ENCODE data around the gene POLD4. TPM values are rescaled to one million over a fixed set of nuclear protein-coding genes. Genes with fewer than 3 reads are reported as not detected.

The POLD4 gene
- total RNA-seq, 2 donors from 2014 or later: 40.7 to 47.6 TPM

GRCh38 chr11:67364783-67365722 is 11.7 kb upstream of the POLD4 start:
- H3K9me3 Mint-ChIP-seq: no peaks in the 10 kb centered on the region
- no peaks in the 10 kb centered on the region for H3K9me3 ChIP-seq (ENCODE audit: control insufficient read depth, low read length)
- H3K27ac Mint-ChIP-seq: no peak overlapping the region
- H3K4me1 Mint-ChIP-seq: peaks cover 11% of the 10 kb centered on the region
- WGBS, 2 experiments (ENCODE audit: insufficient coverage in 1 of 2, insufficient read length in 1 of 2): 90 to 92% methylated on average over 14 to 24 of the region's 24 CpGs
- no peak overlapping the region for H3K4me3 ChIP-seq (ENCODE audit: low read length)
- H3K9ac ChIP-seq (ENCODE audit: extremely low read depth, low read length, poor library complexity, severe bottlenecking): no peak overlapping the region
- H3K27me3 Mint-ChIP-seq (ENCODE audit: insufficient read depth): peaks cover 48% of the 10 kb centered on the region
- peaks cover 2% of the 10 kb centered on the region for H3K36me3 Mint-ChIP-seq (ENCODE audit: low read depth)
- no peaks in the 10 kb centered on the region for H3K4me1 ChIP-seq (ENCODE audit: control insufficient read depth, insufficient read depth, low read length)
- no peak for DNase-seq
- TF ChIP-seq CTCF (conservative IDR thresholded peaks at IDR 0.05): no peak
- H3K27ac ChIP-seq (ENCODE audit: low read depth, low read length): no peak overlapping the region
- no peaks in the 10 kb centered on the region for H3K36me3 ChIP-seq (ENCODE audit: control insufficient read depth, insufficient read depth, low read length)
- H3K27me3 ChIP-seq (ENCODE audit: control insufficient read depth, insufficient read depth, low read length, poor library complexity, severe bottlenecking): no peaks in the 10 kb centered on the region
- H3K4me3 Mint-ChIP-seq: no peak overlapping the region

DNA sequence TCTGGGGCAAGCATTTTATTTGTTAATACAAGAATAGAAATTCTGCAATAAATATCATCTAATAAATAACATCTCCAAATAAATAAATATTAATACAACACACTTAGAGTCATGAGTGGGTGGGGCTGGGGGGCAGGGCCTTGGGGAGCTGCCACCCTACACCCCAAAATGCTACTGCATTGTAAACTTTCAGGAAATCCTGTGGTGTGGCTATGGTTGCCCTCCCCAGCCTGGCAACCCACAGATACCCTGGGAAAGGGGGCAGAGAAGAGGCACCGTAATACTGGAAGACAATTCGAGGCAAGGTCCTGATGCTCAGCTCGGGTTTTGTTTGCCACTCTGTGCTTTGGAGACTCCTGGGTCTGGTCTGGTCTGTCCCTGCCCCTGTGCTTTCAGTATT is 10.8 kb upstream of the POLD4 start:
- DNase-seq: no peak
- 91 to 100% methylated on average over 3 of the region's 3 CpGs for WGBS, 2 experiments (ENCODE audit: insufficient coverage in 1 of 2, insufficient read length in 1 of 2)
- H3K4me3 Mint-ChIP-seq: no peak overlapping the region
- H3K27me3 Mint-ChIP-seq (ENCODE audit: insufficient read depth): peaks cover 42% of the 10 kb centered on the region
- no peak overlapping the region for H3K9ac ChIP-seq (ENCODE audit: extremely low read depth, low read length, poor library complexity, severe bottlenecking)
- H3K4me3 ChIP-seq (ENCODE audit: low read length): no peak overlapping the region
- H3K4me1 Mint-ChIP-seq: peaks cover 7% of the 10 kb centered on the region
- TF ChIP-seq CTCF (conservative IDR thresholded peaks at IDR 0.05): no peak
- H3K36me3 Mint-ChIP-seq (ENCODE audit: low read depth): peaks cover 2% of the 10 kb centered on the region
- H3K9me3 ChIP-seq (ENCODE audit: control insufficient read depth, low read length): no peaks in the 10 kb centered on the region
- H3K27ac Mint-ChIP-seq: no peak overlapping the region
- no peaks in the 10 kb centered on the region for H3K4me1 ChIP-seq (ENCODE audit: control insufficient read depth, insufficient read depth, low read length)
- H3K9me3 Mint-ChIP-seq: no peaks in the 10 kb centered on the region
- no peaks in the 10 kb centered on the region for H3K27me3 ChIP-seq (ENCODE audit: control insufficient read depth, insufficient read depth, low read length, poor library complexity, severe bottlenecking)
- no peaks in the 10 kb centered on the region for H3K36me3 ChIP-seq (ENCODE audit: control insufficient read depth, insufficient read depth, low read length)
- no peak overlapping the region for H3K27ac ChIP-seq (ENCODE audit: low read depth, low read length)

DNA sequence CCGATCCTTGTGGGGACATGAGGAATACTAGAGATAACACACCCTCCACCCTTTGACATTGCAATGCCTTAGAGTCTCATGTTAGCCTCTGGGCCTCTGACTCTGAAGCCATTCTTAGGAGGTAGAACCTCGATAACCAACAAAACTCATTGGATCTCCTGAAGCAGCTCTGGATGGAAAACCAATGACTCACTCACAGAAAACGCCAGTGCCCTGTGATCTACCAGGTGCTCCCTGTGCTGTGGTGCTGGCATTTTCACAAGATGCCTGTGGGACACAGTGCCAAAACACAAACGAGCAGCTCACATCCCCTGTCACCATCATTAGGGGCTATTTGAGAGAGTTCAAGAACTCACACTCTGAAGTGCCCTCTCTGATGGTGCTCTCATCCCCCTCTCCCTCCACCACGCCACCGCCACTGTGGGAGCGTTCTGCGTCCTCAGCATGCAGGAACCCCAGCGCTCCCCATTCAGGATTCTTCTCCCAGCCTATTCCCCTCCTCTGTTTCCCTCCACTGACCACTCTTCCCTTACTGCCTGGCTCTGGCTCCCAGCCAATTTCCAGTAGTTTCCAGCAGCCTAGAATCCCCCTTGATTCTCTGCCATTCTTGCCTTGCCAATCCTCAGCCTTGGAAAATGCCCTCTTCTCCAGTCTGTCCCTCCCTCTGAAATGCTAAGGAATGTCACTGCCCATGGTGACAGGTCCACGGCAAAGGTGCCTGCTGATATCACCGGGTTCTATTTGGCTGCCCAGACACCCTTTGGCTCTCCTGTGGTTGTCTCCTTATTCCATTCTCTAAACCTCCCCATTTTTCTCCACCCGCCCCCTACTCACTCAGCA is 4.7 kb upstream of the POLD4 start:
- Histone ChIP-seq H3K36me3 (ENCODE audit: control insufficient read depth, insufficient read depth, low read length) (no peaks in the 10 kb centered on the region), H3K9ac (ENCODE audit: extremely low read depth, low read length, poor library complexity, severe bottlenecking) (no peak overlapping the region), H3K27me3 (ENCODE audit: control insufficient read depth, insufficient read depth, low read length, poor library complexity, severe bottlenecking) (no peaks in the 10 kb centered on the region), H3K4me1 (ENCODE audit: control insufficient read depth, insufficient read depth, low read length) (peaks cover 32% of the 10 kb centered on the region), H3K9me3 (ENCODE audit: control insufficient read depth, low read length) (no peaks in the 10 kb centered on the region), H3K27ac (ENCODE audit: low read depth, low read length) (no peak overlapping the region), H3K4me3 (ENCODE audit: low read length) (no peak overlapping the region)
- no peak for DNase-seq
- no peaks in the 10 kb centered on the region for H3K9me3 Mint-ChIP-seq
- no peak overlapping the region for H3K27ac Mint-ChIP-seq
- WGBS, 2 experiments (ENCODE audit: insufficient coverage in 1 of 2, insufficient read length in 1 of 2): 78 to 82% methylated on average over 9 to 12 of the region's 12 CpGs
- TF ChIP-seq CTCF (conservative IDR thresholded peaks at IDR 0.05): no peak
- H3K36me3 Mint-ChIP-seq (ENCODE audit: low read depth): no peaks in the 10 kb centered on the region
- no peak overlapping the region for H3K4me3 Mint-ChIP-seq
- peaks cover 29% of the 10 kb centered on the region for H3K4me1 Mint-ChIP-seq
- peaks cover 38% of the 10 kb centered on the region for H3K27me3 Mint-ChIP-seq (ENCODE audit: insufficient read depth)

All from endodermal cell (in vitro differentiated cells).